NCI-H146 (cell line): ENCODE measurements around the gene AQP10.
"Not testable (repeated sequence)": the region's sequence is repeated elsewhere in the genome, so short reads cannot be mapped to it uniquely, and the experiment has no call there.

Experiments used
- DNase-seq: peaks from one replicate; lab custom pipeline; 2025; lab: John Stamatoyannopoulos, UW

Gene AQP10, protein sequence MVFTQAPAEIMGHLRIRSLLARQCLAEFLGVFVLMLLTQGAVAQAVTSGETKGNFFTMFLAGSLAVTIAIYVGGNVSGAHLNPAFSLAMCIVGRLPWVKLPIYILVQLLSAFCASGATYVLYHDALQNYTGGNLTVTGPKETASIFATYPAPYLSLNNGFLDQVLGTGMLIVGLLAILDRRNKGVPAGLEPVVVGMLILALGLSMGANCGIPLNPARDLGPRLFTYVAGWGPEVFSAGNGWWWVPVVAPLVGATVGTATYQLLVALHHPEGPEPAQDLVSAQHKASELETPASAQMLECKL

DNA sequence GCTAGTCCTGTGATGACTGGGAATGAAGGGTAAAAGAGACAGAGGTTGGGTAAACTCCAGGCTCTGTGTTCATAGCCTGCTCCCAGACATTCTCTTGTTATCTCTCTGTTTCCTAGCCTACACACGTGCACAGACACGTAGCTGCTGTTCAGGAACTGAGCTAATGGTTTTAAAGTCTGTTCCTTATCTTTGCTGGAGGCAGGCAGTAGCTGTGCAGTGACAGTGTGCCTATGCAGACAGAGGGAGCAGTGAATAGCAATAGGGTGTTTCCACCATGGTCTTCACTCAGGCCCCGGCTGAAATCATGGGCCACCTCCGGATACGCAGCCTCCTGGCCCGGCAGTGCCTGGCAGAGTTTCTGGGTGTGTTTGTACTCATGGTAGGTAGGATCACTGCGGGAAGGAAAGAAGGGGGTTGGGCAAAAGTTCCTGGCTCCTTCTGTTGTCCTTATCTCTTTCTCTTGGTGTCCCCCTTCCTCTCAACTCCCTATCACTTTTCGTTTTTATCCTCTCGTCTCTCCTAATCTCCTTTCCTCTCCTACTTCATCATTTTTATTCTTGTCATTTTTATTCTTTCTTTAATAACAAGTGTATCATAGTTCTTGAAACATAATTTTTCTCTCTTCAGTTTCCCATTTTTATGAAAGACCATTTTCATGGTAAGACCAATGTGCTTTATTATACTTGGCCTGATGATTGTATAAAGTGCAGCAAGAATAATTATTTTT is at the start of gene AQP10:
Gene AQP10, plus strand, starts transcription at position 212 of the 727 bp plus-strand sequence. Its CDS starts 63 bp downstream, at position 275.
- DNase-seq: no peak

DNA sequence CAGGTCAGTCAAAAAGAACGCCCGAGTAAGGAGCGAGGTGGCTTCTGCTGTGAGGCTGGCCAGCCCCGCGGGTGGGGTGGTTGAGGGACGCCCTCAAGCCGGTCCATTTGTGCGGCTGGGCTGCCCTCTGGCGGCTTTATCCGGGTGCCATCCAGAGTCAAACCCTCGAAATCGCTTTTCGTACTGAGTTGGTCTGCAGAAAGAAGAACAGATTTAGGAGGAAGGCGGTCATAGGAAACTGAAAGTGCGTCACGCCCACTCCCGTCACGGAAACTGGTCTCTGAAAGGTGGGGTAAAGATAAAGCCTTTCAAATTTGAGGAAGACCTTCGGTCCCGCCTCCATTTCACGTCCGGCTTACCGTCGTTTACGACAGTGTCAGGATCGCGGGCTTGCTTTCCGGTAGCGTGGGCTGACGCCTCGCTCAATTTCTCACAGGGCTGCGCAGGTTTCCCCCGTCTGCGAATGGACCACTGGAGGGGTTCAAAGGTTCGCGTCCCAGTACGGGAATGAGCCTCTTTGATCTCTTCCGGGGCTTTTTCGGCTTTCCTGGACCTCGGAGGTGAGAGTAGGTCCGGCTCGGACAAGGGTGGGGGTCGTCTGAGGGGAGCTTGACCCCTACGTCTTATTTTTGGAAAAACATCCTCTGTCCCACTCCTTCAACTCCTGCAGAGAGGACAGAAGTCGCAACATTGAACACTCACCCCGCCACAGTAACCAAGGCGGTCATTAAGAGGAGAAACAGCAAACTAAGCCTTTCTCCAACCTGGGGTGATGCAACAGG is 48.5 kb upstream of the AQP10 start, which contains the start of gene HAX1:
Gene HAX1, plus strand, starts transcription at position 413 of the 782 bp plus-strand sequence. Its CDS starts 95 bp downstream, at position 508.
- DNase-seq: peak; percentile 91

DNA sequence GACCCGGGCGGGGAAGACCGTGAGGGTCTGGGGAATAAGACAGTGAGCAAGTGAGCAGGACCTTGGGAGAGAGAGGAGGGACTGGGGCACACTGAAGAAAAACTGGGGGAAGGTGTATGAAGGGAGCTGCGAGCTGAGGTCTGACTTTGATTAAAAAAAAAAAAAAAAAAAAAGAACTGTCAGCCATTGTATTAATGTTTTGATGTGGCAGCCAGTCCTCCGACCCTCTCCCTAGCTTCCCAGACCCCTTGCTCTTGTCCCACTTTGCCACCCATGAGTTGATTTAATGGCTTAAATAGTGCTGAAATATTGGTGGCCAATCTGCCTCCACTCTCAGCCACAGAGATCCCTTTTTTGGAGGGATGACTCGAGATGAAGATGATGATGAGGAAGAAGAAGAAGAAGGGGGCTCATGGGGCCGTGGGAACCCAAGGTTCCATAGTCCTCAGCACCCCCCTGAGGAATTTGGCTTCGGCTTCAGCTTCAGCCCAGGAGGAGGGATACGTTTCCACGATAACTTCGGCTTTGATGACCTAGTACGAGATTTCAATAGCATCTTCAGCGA is 47.8 kb upstream of the AQP10 start:
- DNase-seq: peak; percentile 20

DNA sequence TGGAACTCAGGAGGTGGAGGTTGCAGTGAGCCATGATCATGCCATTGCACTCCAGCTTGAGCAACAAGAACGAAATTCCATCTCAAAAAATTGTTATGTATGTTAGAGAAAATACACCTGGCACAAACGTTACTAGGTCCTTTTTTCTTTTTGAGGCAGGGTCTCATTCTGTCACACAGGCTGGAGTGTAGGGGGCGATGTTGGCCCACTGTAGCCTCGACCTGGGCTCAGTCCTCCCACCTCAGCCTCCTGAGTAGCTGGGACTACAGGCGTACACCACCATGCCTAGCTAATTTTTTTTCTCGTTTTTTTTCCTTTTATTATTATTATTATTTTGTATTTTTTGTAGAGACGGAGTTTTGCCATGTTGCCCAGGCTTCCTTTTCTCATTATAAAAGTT is 44.1 kb upstream of the AQP10 start:
- DNase-seq: no peak

DNA sequence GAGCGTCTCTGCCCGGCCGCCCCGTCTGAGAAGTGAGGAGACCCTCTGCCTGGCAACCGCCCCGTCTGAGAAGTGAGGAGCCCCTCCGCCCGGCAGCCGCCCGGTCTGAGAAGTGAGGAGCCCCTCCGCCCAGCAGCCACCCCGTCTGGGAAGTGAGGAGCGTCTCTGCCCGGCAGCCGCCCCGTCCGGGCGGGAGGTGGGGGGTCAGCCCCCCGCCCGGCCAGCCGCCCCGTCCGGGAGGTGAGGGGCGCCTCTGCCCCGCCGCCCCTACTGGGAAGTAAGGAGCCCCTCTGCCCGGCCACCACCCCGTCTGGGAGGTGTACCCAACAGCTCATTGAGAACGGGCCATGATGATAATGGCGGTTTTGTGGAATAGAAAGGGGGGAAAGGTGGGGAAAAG is 33.3 kb upstream of the AQP10 start:
- not testable (repeated sequence) for DNase-seq

DNA sequence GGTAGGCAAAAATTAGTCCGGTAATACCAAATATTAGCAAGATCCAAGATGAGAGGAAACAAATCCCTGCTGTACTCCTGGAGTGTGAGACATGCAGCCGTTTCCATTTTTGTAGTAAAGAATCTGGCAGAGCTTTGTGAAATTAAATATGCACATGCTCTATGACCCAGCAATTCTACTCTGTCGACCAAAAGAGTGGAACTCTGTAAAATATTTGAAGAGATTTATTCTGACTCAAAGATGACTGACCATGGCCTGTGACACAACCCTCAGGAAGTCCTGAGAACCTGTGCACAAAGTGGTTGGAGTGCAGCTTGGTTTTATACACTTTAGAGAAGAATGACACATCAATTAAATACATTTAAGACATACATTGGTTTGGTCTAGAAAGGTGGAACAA is 32.2 kb upstream of the AQP10 start:
- DNase-seq: no peak

DNA sequence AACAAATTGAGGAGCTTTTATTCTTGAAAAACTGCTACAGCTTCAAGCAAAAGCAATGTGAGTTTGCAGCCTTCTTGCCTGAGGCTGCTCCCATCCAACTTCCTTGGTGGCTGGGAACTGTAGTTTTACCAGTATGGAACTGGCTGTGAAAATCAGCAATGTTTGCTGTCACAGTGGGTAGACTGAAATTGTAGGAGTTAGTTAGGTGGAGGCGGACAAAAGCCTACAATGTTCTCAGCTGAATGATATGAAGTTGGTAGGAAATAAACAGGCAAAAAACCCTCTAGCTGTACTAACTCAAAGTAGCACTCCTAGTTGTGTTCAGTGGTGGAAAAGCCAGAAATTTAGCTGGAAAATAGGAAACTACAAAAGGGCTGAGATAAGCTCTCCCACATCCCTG is 30.0 kb upstream of the AQP10 start:
- peak; percentile 8 for DNase-seq

DNA sequence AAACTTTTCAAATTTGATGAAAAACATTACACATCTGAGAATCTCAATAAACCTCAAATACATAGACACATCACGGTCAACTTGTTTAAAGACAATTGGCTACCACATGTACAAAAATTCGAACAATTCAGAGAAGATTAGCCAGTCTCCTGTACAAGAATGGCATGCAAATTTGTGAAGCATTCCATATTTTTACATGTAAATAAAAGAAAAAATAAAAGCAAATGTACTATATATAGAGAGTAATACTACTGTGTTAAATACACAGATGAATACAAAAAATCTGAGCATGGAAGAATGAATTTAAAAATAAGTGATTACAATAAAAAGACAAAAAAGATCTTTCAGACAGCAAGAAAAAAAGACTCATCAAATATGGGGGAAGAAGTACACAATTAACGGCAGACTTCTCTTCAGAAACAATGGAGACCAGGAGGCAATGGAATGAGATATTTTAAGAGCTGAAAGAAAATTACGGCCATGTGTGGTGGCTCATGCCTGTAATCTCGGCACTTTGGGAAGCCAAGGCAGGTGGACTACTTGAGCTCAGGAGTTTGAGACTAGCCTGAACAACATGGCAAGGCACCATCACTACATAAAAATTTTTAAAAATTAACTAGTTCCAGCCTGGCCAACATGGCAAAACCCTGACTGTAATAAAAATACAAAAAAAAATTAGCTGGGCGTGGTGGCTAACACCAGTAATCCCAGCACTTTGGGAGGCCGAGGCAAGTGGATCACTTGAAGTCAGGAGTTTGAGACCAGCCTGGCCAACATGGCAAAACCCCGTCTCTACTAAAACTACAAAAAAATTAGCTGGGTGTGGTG is 25.3 kb upstream of the AQP10 start:
- DNase-seq: no peak

DNA sequence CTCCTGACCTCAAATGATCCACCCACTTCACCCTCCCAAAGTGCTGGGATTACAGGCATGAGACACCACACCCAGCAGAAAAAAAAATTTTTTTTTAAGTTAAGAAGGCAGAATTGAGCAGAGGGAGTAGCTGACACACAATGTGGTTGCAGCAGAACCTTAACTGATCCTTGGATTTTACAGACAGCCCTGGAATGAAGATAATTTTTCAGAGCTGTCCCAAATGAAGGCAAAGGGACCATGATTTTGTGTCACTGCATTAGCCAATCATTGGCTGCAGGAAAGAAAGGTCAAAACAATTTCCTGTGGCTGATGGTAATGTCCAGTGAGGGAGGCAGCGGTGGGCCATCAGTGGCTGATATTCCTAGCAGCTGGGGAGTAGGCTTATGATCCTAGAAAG is 19.3 kb upstream of the AQP10 start:
- DNase-seq: no peak

DNA sequence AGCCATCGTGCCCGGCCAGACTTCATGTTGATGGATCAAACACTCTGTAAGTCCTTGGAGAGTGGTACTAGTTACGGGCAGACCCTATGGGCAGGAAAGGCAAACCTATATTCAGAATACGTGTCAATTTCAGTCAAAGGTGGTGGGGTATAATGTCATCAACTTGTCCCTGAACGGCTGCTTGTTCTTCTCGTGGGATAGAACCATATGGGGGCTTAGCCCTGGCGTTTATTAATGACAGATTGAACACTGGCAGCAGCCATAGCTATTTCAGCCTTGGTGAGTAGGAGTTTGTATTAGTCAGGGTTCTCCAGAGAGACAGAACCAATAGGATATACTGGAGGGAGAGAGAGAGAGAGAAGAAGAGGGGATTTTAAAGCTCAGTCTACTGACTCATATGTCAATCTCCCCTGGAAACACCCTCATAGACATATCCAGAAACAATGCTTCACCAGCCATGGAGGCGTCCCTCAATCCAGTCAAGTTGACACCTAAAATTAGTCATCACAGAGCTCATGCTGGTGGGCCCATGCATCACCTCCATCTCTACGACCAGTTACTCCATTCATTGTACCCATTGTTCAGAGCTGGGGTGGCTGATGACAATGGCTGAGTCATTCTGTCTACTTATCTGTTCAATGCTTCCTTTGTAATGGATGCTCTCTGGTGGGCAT is 16.1 kb upstream of the AQP10 start:
- DNase-seq: no peak

DNA sequence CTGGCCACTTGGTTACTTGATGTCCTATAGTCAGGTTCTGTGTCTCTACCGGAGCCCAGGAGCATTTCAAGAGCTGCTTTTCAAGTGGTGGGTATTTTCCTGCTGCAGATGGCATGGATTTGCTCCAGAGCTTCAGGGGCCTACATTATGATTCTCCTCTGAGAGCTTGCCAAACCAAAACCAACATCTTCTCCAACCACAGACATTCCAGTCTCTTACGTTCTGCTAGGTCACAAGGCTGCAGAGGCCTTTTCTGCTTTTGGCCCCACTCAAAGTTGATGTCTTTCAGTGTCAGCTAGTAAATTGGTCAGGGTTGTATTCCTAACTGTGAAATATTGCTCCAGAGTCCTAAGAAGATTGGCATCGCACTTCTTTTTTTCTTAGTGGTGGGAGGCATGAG is 14.7 kb upstream of the AQP10 start:
- no peak for DNase-seq

DNA sequence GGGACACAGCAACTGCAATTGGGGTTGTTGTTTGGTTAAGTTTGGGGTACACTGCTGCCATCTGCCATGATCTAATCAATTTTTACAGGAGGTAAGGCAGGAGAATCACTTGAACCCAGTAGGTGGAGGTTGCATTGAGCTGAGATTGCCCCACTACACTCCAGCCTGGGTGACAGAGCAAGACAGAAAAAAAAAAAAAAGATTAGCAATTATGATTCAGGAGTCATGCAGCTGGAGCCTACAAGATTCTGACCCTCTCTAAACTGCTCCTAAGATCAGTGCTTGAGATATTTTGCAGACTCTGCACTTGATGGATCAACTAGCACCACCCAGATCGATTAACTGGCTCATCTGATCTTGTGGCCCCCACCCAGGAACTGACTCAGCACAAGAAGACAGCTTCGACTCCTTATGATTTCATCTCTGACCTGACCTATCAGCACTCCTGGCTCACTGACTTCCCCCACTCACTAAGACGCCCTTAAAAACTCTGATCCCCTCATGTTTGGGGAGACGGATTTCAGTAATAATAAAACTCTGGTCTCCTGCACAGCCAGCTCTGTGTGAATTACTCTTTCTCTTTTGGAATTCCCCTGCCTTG is 13.1 kb upstream of the AQP10 start:
- not testable (repeated sequence) for DNase-seq

DNA sequence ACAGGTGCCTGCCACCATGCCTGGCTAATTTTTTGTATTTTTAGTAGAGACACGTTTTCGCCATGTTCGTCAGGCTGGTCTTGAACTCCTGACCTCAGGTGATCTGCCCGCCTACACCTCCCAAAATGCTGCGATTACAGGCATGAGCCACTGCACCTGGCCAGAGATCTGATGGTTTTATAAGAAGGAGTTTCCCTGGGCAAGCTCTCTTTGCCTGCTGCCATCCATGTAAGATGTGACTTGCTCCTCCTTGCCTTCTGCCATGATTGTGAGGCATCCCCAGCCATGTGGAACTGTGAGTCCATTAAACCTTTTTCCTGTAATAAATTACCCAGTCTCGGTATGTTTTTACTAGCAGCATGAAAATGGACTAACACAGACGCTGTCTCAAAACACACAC is 11.8 kb upstream of the AQP10 start:
- not testable (repeated sequence) for DNase-seq

DNA sequence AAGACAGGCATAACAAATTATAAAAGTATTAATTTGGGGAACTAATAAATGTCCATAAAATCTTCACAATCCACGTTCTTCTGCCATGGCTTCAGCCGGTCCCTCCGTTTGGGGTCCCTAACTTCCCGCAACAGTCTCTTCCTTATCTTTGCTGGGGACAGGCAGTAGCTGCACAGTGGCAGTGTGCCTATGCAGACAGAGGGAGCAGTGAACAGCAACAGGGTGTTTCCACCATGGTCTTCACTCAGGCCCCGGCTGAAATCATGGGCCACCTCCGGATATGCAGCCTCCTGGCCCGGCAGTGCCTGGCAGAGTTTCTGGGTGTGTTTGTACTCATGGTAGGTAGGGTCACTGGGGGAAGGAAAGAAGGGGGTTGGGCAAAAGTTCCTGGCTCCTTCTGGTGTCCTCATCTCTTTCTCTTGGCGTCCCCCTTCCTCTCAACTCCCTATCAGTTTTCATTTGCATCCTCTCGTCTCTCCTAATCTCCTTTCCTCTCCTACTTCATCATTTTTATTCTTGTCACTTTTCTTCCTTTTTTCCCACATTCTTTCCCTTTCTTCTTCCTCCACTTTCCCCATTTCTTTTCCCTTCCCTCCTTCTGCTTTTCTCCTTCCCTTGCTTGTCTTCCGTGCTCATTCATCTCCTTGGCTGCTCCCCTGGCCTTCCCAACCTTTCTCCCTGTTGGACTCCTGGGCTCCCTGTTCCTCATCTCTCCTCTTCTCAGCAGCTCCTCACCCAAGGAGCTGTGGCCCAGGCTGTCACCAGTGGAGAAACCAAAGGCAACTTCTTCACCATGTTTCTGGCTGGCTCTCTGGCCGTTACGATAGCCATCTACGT is 8.4 kb upstream of the AQP10 start:
- DNase-seq: not testable (repeated sequence)

DNA sequence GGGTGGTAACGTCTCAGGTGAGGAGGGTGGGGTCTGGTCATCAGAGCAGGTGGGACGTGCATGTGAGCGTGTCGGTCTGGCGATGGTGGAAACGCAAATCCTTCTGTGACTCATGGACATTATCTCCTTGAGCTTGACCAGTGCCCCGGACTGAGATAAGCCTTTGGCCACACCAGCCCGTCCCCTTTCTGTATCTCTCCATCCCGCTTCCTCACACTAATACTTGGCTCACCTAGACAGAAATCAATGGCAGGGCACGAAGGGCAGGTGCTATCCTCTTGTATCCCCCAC is 7.9 kb upstream of the AQP10 start:
- DNase-seq: no peak

DNA sequence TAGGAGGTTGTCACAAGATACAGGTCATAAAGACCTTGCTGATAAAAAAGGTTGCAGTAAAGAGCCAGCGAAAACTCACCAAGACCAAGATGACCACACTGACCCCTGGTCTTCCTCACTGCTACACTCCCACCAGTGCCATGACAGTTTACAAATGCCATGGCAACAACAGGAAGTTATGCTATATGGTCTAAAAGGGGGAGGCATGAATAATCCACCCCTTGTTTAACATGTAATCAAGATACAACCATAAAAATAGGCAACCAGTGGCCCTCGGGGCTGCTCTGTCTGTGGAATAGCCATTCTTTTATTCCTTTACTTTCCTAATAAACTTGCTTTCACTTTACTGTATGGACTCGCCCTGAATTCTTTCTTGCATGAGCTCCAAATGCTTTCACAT is 6.7 kb upstream of the AQP10 start:
- not testable (repeated sequence) for DNase-seq

DNA sequence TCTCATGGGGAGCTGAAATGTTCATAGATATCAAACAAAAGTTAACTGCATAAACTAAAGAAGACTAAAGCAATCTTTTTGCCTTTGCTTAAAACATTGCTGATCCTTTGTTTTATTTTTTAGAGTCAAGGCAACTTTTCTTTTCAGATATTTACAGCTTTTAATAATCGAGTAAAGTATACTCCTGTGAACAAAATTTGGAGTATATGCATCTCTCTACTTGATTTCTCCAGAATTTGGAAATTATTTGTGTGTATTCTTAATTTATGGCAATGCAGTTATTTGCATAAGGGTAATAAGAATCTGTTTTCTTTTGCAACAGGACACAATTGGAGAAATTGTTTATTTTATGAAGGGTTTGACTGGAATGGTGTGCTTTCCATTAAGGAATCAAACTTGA is 4.2 kb upstream of the AQP10 start:
- no peak for DNase-seq

DNA sequence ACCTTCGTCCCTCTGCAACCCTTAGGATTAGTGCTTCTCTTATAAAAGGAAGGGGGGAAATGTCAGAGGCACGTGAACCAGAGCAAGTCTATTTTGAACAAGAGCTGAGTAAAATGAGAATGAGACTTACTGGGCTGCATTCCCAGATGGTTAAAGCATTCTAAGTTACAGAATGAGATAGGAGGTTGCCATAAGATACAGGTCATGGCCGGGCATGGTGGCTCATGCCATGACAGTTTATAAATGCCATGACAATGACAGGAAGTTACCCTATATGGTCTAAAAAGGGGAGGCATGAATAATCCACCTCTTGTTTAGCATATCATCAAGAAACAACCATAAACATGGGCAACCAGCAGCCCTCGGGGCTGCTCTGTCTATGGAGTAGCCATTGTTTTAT is 2.5 kb upstream of the AQP10 start:
- DNase-seq: no peak

DNA sequence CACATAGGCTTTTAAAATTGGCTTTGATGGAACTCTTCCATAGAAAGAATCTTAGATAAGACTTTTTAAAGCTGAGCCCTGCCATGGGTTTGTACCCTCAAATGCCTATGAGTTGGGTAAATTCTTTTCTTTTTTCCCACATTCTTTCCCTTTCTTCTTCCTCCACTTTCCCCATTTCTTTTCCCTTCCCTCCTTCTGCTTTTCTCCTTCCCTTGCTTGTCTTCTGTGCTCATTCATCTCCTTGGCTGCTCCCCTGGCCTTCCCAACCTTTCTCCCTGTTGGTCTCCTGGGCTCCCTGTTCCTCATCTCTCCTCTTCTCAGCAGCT is 679 bp downstream of the AQP10 start:
- DNase-seq: not testable (repeated sequence)

DNA sequence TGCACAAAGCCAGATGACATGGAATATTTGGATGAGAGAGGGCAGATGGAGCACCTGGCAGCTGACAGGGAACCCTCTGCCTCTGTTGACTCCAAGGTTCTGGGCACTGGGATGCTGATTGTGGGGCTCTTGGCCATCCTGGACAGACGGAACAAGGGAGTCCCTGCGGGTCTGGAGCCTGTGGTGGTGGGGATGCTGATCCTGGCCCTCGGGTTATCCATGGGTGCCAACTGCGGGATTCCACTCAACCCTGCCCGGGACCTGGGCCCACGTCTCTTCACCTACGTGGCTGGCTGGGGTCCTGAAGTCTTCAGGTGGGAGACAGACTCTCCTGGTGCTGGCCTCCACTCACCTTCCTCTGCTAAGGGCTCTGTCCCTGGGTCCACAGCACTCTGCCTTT is 2.6 kb downstream of the AQP10 start:
- DNase-seq: no peak
